CD1c-positive myeloid dendritic cell (primary cell): Measurements from ENCODE around the gene SOST.

Source experiments
- DNase-seq: peaks from one replicate; pipeline ENCODE4 v3.0.0-alpha.2; 2016; ENCODE audit errors: extremely low spot score

Gene SOST

DNA sequence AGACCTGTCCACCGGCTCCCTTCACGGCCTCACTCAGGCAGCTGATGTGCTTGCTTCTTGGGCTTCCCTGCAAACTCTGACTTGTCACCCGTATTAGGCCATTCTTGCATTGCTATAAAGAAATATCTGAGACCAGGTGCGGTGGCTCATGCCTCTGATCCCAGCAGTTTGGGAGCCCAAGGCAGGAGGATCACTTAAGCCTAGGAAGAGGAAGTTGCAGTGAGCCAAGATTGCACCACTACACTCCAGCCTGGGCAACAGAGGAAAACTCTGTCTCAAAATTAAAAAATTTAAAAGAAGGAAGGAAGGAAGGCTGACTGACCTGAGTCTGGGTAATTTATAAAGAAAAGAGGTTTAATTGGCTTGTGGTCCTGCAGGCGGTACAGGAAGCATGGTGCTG lies 17.0 kb downstream of the SOST start:
- DNase-seq, result peak; percentile 36

DNA sequence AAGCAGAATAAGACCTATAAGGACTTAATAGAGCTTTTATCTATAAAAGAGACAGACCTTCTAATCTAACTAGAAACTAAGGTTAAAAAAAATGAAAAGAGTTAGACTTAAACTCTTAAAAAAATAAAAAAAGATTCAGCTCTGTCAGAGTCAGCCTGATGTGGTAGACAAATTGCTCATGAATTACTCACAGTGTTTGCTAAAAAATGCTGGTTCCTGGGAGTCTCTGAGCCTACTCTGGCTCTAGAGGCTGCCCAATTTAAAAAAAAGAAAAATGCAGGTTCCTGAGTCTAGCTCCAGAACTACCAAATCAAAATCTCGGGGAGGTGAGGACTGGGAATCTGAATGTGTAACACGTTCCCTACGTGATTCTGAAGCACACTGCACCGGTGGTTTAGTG lies 18.1 kb downstream of the SOST start:
- DNase-seq, result no peak

DNA sequence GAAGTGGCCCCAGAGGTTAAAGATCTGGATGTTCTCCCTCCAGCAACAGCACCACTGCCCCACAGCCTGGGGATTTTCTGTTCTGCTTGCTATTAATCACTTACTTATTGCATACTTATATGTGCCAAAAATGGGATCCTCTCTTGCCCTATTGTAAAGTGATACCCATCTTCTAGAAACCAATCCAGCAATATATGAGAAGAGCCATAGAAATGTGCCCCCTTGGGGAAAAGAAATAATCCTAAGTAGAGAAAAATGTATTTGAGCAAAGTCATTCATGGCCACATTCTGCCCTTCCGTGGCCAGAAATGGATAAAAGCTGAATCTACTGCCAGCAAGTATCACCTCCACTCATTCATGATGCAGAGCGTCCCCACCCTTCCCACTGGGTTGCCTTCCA lies 20.9 kb downstream of the SOST start:
- DNase-seq, result no peak

DNA sequence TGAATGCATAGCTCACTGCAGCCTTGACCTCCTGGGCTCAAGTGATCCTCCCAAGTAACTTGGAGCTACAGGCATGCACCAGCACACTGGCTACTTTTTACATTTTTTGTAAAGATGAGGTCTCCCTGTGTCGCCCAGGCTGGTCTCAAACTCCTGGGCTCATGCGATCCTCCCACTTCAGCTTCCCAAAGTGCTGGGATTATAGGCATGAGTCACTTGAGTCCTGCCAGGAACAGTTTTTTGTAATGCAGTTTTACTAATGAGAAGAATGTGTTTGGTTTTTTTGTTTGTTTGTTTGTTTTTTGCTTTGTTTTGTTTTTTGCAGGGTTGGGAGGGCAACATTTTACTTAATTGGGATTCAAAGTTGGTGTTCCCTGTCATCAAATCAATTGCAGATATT lies 22.2 kb downstream of the SOST start:
- no peak for DNase-seq

DNA sequence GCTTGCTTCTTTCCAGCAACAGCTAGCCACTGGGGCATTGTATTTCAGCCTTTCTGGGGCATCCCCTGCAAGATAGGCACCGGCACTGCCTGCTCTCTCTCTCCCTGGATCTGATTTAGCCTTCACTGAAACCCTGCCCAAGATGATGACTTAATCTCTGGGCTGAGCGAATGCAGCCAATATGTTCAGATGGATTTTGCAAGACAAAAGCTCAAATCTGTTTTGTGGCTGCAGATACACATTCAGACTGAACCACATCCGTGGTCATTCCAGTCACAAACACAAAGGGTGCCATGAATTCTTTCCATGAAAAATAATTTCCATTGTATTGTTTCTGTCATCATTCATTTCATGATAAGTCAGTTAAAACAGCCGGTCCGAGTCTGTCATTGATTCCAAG lies 24.2 kb downstream of the SOST start:
- no peak for DNase-seq

DNA sequence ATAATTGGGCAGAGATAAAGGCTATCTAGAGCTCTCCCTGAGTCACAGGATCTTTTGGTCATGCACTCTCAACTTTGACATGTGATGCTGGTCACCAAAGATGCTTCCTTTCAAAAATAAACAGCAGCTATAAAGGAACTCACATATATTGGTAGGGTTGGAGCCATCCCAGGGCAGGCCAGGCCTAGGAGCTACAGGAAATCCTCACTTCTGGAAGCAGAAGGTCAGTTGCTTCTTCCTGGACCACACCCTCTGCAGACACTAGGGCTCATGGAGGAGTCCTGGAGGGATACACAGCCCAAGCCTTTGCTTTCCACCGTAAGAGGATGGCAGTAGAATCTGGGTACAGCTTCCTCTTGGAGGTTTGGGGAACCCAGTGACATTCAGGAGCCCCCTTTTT lies 24.6 kb downstream of the SOST start:
- no peak for DNase-seq

DNA sequence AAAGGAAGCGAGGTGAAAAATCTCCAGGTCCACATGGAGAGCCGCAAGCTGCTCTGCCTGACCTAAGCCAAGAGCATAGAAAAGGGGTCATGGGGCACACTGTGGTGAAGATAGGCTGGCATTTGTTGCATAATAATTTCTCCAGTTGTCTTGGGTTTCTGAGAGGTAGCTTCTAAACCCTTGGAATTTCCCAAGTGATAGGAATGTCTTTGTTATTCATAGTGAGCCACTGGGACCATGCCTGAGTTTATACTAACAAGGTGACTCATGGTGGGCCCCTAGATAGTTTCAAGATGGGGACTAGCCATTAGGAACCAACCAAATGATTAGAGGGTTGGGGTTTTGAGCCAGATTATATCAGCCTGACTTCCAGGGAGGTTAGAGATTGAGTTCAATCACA lies 25.6 kb downstream of the SOST start:
- DNase-seq, result no peak

DNA sequence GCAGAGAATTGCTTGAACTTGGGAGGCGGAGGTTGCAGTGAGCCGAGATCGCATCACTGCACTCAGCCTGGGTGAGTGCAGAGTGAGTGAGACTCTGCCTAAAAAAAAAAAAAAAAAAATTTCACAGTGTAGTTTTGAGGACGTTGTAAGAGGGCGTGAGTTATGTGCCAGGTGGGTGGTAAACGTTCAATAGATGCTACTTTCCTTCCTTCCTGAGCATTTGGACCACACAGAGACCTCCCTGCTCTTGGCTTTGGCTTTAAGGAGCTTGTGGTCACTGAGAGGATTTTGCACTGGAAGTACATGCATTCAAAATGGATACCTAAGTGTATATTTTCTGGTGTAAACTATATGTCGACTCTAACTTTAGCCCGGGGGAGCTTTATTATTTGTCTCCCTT lies 30.5 kb downstream of the SOST start:
- no peak for DNase-seq

DNA sequence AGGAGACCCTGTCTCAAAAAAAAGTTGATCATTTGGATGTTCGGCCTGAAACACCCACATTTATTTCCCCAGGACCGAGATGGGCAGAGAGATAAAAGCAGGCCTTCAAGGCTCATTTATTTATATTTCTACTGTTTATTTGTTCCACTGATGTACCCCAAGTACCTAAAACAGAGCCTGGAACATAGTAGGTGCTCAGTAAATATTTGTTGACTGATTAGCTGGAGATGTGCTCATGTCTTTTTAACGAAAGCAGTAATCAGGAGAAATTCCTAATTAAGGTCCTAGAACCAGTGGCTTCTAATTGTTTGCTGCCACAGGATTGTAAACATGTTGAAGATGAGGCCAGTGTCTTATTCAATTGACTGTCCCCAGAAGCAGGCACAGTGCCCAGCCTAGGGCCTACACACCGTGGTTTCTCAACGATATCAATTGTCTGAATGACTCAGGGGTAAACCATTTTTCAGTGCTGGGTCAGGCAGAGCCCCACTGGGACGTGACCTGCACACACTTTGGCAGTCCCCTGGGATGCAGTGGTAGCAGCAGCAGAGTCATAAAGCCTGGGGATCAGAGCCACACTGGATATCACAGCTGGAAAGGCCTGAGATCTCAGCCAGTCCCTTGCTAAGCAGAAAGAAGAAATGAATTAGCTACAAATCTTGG lies 34.8 kb downstream of the SOST start:
- no peak for DNase-seq

DNA sequence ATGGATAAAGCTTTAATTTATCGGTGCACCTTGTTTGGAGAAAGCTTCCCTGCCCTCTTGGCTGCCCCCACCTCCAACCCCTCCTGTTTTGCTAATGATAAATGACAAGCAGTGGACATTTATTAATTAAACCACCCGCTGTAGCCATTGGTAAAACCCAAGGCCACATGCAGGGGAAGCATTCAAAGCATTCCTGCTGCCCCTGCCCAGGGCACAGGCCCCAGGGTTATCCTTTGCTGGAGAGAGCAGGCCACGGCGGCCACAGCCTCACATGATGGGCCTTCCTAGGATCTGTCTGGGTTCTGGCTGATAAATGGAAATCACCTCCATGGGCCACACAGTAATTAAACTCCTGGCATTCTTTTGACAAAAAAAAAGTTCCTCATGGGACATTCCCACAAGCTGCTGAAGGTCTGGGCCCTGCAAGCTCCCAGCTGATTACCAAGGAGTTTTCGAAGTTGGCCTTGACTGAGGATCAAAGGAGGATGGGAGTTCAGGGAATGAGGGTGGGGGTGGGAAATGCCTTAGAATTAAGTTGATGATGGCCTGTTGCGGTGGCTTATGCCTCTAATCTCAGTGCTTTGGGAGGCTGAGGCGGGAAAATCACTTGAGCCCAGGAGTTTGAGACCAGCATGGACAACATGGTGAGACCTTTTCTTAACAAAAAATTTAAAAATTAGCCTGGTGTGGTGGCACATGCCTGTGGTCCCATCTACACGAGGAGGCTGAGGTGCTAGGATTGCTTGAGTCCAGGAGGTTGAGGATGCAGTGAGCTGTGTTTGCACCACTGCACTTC lies 35.5 kb downstream of the SOST start:
- DNase-seq, result no peak

DNA sequence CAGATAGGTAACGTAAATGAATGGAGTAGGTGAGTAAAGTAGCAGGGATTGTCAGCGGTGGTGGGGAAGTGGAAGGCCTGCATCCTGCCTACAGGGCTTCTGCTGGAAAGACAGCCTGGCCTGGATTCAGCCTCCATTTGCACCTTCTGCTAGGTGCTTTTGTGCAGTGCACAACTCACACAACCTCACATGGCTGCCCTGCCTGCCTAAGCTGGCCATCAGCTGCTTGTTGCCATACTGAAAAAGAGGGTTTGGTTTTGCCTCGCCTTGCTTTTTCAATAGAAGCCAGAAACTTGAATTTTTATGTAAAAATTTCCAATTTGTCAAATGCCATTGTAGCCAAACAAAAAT lies 36.3 kb downstream of the SOST start:
- DNase-seq, result no peak

DNA sequence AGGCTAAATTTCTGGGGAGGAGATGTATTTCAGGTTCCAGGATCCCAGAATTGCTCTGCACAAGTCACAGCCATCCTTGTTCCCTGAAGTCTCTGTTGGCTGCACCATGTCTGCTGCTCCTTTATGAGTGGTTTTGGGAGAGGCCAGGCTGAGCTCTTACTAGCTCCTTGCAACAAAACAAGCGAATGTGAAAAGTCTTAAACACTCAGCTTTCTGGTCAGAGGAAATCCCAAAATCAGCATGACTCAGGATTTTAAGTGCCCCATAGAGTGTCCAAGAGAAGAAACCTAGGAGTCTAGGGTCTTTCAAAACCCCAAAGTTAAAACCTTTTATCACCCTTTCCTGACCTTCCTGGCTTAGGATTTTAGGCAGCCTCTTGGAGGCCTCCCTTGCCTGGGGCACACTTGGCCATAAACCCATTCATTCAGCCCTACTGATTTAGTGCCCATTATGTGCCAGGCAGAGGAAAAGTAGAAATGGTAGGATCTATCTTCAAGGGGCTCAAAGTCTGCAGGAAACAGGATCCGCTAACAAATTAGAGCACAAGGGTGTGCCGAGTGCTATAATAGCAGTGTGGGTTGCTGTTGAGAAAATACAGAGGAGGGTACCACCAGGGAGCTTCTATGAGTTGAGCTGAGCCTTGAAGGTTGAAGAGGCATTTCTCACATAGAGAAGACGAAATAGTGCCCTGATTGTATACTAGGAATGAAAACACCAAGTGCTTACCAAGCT lies 36.9 kb downstream of the SOST start:
- DNase-seq, result no peak

DNA sequence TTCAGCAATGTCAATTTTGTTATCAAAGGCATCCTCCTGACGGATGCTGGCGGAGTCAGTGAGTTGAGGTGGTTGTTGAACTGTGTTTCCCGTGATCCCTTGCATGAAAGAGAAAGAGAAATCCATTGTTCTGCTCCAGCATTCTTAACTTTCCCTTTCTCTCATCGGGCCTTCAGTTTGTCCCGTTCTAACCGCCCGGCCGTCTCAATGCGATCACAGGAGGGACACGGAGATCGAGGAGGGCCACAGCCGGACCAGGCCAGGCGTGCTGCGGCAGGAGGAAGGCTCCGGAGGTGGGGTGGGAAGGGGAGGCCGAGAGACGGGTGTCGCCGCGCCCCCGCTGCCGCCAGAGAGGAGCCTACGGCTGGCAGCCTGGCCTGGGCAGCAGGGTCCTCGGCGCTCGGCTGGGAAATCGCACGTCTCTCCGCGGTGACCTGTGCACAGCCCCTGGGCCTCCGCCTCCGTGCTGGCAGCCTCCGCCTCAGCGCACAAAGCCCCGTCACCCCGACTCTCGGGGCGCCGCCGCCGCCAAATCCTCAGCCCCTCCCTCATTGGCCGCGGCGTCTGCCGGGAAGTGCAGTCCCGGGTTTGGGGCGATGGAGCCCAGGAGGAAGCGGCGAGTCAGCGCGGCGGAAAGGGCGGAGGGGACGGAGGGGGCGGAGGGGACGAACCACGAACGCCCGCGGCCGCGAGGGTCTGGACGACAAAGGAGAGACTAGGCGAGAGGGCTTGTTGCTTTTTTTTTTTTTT lies 38.1 kb downstream of the SOST start:
- peak; percentile 81 for DNase-seq

DNA sequence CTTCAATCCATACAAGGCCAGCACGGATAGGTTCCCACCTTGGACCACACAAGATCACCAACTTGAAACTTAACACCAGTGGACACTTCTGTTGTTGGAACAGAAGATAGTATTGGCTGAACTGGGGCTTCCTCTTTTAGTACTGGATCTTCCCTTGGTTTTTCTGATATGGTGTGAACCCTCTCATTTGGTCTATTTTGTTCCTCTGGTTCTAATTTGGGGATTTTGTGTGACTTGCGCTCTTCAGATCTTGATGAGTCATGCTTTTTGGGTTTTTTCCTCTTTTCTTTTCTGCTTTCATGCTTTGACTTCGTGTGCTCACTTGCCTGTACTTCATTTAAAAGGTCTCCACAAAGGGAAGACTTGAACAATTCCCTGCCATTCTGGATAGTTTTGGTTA lies 39.0 kb downstream of the SOST start:
- DNase-seq, result peak; percentile 54

DNA sequence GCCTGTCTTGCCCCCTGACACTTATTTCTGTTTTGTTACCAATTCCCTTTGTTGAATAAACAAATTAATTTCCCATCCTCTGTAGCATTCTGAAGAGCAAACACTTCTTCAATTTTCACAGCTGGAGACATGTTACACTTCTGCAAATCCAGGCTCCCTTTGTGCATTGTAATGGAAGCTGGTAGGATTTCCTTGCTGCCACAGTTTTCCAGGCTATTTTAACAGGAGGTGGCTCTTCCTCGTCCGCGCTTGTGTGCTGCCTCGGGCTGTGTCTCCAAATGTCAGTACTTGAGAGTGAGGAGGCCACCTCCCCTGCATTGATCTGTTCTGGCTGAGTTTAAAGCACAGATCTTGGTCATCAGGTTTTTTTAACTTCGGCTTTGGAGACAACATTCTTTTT lies 40.0 kb downstream of the SOST start:
- DNase-seq, result peak; percentile 14

DNA sequence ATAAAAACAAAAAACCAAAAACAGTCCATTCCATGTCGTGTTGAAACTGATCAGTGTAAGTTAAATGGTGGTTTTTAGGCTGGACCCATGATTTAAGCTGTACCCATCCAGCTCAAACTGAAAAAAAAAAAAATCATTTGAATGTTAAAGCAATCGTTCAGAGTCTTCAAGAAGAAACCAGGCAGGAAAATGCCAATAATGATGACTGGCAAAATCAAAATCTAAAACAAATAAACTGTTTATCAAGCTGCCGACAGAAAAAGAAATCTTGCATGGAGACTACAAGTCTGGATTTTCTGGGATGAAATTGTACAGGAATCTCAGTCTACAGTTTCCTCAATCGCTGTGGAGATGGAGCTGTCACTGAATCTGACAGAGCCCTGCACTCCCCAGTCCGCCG lies 40.7 kb downstream of the SOST start:
- no peak for DNase-seq

DNA sequence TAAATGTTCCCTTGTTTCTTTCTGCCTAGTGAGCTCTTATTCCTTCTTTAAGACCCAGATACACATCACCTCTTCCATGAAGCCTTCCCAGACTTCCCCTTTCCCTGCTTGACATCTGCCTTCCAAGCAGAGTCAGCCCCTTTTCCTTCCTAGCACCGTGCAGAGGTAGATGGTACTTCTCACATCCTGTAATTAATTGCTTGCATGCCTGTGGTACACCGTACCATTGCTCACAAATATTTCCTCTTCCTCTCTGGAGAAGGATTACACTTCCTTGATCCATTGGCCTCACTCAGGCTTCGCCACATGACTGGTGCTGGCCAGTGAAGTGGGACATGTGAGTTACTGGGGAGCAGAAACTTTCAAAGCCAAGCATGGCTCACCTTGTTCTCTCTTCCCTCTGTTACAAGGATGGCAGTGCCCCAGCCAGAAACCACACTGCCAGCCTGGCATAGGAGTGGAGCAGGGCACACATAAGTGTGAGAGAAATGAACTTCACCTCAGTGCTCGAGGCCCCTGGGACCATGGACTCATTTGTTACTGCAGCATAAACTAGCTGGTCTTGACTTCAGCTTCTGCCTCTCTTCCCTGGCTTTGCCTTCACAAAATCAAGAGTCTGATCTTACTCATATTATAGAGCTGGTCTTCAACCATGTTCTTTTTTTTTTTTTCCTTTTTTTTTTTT lies 44.0 kb downstream of the SOST start:
- DNase-seq, result peak; percentile 35

DNA sequence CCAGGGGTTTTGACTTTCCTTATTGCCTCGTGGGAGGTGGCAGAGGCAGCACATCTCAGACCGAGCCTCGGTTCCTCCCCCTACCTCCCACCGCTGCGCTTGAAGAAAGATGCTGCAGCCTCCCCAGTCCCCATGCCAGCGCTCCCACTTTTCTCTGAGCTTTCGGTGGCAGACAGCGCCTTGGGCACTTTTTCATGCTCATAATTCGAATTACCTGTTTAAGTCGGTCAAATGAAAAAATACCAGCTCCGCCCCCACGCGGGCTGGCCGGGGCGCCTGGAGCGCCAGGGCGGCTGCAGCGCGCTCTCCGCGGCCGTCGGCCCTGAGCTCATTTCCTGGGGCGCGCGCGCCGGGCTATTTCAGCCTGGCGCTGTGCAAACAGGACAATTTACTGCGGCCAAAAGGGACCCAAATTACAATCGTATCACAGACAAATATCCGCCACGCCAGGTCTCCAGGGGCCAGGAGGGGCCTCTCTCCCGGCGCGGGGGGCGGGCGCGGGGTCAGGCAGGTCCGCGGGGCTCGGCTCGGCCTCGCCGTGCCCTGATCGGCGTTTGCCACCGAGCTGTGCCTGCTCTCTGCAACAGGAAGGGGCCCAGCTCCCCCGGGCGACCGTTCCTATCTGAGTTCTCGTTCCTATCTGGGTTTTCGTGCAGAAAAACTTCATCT lies 45.0 kb downstream of the SOST start:
- peak; percentile 16 for DNase-seq

DNA sequence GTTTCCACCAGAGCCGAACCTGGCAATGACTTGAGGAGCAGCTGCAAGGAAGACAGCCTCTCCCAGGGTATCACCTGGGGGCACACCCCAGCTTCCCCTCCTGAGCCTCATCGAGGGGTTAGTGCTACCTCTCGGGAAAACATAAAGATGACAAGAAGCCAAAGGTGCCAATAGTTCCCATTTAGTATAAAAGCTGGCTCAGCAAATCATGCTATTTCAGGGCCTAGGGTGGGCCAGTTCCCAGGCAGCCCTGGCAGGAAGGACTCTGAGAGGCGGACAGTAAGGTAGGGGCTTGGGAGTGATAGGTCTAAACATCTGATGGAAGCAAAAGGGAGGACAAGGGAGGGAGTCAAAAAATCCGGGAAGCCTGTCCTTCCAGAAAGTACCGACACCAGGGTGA lies 46.2 kb downstream of the SOST start:
- no peak for DNase-seq

DNA sequence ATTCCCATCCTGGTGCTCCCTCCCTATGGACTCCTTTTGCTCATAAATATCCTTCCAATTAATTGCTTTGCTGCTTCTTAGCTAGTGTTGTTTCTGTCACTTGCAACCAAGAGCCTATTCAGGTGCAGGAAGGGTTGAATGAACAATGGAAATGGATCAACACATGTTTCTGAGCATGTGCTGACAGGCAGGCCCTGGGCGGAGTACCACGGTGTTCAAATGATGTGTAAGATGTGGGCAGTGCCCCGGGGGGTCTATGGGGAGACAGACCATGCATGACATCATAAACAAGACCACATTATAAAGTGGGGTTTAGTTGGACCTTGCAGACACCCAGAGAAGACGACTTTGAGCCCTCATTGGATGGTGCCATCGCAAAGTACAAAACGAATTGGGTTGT lies 48.5 kb downstream of the SOST start:
- DNase-seq, result no peak

DNA sequence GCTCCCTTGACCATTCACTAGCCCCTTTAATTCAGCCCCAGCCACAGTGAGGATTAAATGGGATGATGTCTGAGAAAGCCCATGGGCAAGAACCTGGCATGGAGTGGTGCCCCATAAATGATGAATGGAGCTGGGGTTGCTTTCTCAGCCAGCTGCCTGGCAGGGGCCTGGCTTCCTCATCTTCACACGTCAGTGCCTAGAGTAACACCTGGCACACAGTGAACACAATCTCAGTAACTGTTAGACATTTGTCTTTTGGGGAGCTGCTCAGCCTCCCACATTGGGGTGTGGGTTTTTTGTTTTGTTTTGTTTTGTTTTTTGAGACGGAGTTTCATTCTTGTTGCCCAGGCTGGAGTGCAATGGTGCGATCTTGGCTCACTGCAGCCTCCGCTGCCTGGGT lies 49.4 kb downstream of the SOST start:
- no peak for DNase-seq
